Duodenal mucosa (tissue), 2 donors: ENCODE results near the gene RCBTB2.
"Not testable (repeated sequence)": the region's sequence is repeated elsewhere in the genome, so short reads cannot be mapped to it uniquely, and the experiment has no call there.

Experiments
- H3K27ac ChIP-seq: one replicate; pipeline ENCODE4 v1.7.0; 2013; ENCODE audit warnings: low read depth, low read length
- H3K27me3 ChIP-seq, 2 donors: one replicate each; pipeline ENCODE4 v1.7.0; 2013; ENCODE audit warnings: low read length in 2 of 2, control low read depth in 1 of 2; ENCODE audit not compliant: insufficient read depth in 2 of 2, control insufficient read depth in 1 of 2
- H3K36me3 ChIP-seq, 2 donors: one replicate each; pipeline ENCODE4 v1.7.0; 2013; ENCODE audit warnings: low read length in 2 of 2, control low read depth in 1 of 2; ENCODE audit not compliant: insufficient read depth in 2 of 2, control insufficient read depth in 1 of 2
- H3K4me1 ChIP-seq, 2 donors: one replicate each; pipeline ENCODE4 v1.7.0; 2013; ENCODE audit warnings: low read length in 2 of 2, control low read depth in 1 of 2; ENCODE audit not compliant: insufficient read depth in 2 of 2, control insufficient read depth in 1 of 2
- H3K4me3 ChIP-seq, 2 donors: one replicate each; pipeline ENCODE4 v1.7.0; 2013; ENCODE audit warnings: low read length in 2 of 2, low read depth in 1 of 2
- H3K9ac ChIP-seq, 2 donors: one replicate each; pipeline ENCODE4 v1.7.0; 2013; ENCODE audit warnings: low read length in 2 of 2, low read depth in 1 of 2
- H3K9me3 ChIP-seq, 2 donors: one replicate each; pipeline ENCODE4 v1.7.0; 2013; ENCODE audit warnings: low read length in 2 of 2, control low read depth in 1 of 2; ENCODE audit not compliant: control insufficient read depth in 1 of 2

RCBTB2 gene

DNA sequence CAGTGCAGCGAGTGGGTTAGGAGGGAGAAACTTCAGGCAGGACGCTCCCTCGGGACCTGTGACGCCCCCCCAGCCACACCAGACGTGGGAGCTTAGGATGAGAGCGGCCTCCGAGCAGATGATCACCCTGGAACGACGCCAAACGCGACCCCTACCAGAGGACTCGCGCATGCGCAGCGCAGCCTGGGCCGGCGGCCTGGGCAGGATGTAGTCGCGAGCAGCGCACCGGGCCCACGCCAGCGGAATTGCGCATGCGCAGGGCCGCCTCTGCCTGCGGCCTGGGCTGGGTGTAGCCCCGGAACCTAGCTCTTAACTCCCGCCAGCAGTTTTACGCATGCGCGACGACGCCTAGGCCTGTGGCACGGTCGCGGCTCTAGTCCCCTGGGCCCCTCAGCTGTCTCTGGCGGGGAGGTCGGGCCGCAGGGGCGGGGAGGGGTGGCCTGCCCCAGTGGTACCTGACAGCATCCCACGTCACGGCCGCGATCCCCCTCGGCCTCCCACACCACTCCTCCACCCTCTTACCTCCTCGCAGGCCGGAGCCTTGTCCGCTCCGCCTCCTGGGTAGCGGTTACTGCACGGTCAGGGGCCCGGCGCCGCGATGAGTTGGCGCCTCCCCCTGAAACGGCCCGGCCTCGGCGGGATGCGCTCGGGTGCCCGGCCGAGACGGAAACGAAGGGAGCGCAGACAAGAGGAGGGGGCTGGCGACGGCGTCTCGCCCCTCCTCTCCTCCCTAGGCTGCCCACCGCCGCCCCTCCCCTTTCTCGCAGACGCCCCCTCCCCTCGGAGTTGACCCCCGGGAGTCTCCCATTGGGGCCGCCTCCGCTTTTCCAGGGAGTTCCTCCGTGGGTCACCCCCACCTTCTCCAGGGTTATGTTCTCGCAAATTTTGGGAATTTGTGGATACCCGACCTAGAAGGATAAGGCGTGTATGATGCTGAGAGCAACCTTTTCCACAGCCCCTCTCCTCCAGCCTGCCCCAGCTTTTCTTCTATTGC is at the start of gene RCBTB2:
TSS of gene RCBTB2 (minus strand) at position 575 of the 994 bp plus-strand sequence. CDS start 11,141 bp downstream, outside the sequence.
- peaks cover 3 to 14% of the 10 kb centered on the region in 2 donors for H3K4me1 ChIP-seq
- no peaks in the 10 kb centered on the region for H3K9me3 ChIP-seq
- peak within 1 kb of the TSS; percentile 97 for H3K27ac ChIP-seq
- peak within 1 kb of the TSS; percentile 94 to 98 for H3K9ac ChIP-seq
- no peaks in the 10 kb centered on the region for H3K27me3 ChIP-seq
- H3K36me3 ChIP-seq = no peaks in the 10 kb centered on the region
- H3K4me3 ChIP-seq = peak within 1 kb of the TSS; percentile 92 to 98

DNA sequence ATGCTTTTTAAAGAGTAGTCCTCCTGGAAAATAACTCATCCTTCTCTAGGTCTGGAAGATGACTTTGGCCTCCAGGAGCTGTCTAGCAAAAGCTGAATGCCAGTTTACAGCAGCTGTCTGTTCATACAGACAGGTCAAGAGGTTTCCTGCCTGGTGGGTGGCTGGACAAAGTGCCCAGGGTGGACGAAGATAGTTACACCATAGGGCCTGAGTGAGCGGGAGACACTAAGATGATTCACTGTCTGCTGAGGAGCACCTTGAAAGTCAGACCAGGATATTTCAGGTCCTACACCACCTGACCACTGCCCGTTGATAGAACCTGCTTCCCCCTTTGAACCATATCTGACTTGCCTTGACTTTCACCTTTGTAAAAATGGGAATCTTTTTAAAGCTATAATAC is 49.2 kb upstream of the RCBTB2 start:
- H3K4me1 ChIP-seq = peaks cover 32 to 52% of the 10 kb centered on the region in 2 donors
- no peak overlapping the region for H3K9ac ChIP-seq
- H3K36me3 ChIP-seq = no peaks in the 10 kb centered on the region
- no peak overlapping the region for H3K4me3 ChIP-seq
- H3K9me3 ChIP-seq = no peaks in the 10 kb centered on the region
- H3K27ac ChIP-seq = no peak overlapping the region
- no peaks in the 10 kb centered on the region for H3K27me3 ChIP-seq

- Histone ChIP-seq H3K4me1 (peaks cover 22 to 42% of the 10 kb centered on the region in 2 donors), H3K9me3 (no peaks in the 10 kb centered on the region), H3K27ac (no peak overlapping the region), H3K27me3 (no peaks in the 10 kb centered on the region), H3K4me3 (no peak overlapping the region), H3K9ac (no peak overlapping the region), H3K36me3 (no peaks in the 10 kb centered on the region)
Observed at GRCh38 chr13:48580896-48581295, 48.0 kb upstream of the RCBTB2 start.

GRCh38 chr13:48580185-48580803 is 47.4 kb upstream of the RCBTB2 start:
- Histone ChIP-seq H3K4me1 (peaks cover 21 to 38% of the 10 kb centered on the region in 2 donors), H3K4me3 (no peak overlapping the region), H3K36me3 (no peaks in the 10 kb centered on the region), H3K9me3 (no peaks in the 10 kb centered on the region), H3K27me3 (no peaks in the 10 kb centered on the region), H3K9ac (no peak overlapping the region), H3K27ac (no peak overlapping the region)

- H3K27ac ChIP-seq, H3K4me3 ChIP-seq, H3K36me3 ChIP-seq, H3K9me3 ChIP-seq, H3K27me3 ChIP-seq, H3K9ac ChIP-seq: not testable (repeated sequence)
- peaks cover 19 to 35% of the 10 kb centered on the region in 2 donors for H3K4me1 ChIP-seq
Observed at GRCh38 chr13:48579919-48580180, 47.0 kb upstream of the RCBTB2 start.

DNA sequence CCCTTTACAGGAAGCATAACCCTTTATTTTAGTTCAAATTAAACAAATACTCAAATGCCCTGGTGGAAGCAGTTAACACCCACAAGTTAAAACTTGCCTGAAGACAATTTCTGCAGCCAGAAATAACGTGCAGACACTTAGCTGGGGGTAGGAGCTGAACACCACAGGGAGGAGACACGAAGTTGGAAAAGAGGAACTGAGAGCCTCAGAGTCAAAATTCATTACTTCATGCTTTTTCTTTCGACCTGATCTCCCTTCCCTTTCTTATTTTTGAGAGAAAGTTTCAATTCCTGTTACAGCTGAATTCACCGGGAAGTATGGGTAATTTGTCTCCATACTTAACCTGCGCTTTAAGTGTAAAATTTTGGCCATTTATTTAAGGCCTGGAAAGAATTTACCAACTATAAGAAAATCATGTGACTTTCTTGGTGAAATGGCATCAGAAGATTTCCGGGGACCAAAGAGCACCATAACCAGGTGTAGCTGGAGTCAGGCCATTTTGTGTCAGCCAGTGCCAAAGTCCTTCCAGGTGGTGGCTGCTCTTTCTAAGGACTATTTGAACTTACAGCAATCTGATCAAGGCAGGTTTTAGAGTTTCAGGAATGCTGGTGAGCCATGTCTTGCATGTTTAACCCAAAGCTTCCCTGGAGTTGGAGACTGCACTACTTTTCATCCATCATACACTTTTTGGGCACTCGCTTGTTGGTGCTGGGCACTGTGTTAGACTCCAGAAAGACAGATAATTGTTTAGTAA is 46.5 kb upstream of the RCBTB2 start:
- H3K4me1 ChIP-seq = peaks cover 14 to 30% of the 10 kb centered on the region in 2 donors
- H3K36me3 ChIP-seq = no peaks in the 10 kb centered on the region
- peak overlapping the region in 1 of 2 donors; percentile 1 for H3K4me3 ChIP-seq
- H3K27me3 ChIP-seq = no peaks in the 10 kb centered on the region
- no peak overlapping the region for H3K9ac ChIP-seq
- H3K27ac ChIP-seq = no peak overlapping the region
- H3K9me3 ChIP-seq = no peaks in the 10 kb centered on the region

DNA sequence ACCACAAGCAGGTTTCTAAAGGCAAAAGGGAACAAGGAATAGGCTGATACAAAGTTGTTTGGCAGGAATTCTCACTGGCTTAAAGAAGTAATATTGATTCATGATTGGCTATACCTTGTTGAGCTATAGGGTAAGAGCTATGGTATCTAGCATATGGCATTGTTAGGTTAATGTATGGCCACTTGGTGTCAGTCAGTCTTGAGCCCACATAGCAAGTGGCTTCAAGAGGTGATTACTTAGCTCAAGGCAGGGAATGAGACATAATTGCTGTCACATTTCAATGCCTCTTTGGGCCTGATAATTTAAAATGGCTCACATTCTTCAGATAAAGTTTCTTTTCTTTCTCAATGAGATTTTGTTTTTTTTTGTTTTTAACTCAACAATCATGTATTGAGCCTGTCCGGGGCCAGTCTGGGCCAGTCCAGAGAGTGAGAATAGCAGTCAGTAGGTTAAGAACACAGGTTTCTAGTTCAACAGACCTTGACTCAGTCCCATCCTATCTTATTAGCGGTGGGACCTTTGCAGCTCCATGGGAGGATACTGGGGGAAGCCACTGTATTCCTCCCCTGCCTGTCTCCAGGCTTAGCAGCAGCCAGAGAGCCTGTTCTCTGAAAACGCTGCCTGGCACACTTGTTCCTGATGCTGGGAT is 45.8 kb upstream of the RCBTB2 start:
- H3K9me3 ChIP-seq = no peaks in the 10 kb centered on the region
- H3K36me3 ChIP-seq = no peaks in the 10 kb centered on the region
- peak overlapping the region; percentile 16 for H3K27ac ChIP-seq
- no peaks in the 10 kb centered on the region for H3K27me3 ChIP-seq
- no peak overlapping the region for H3K9ac ChIP-seq
- H3K4me1 ChIP-seq = peaks cover 14 to 23% of the 10 kb centered on the region in 2 donors
- H3K4me3 ChIP-seq = no peak overlapping the region

- Histone ChIP-seq H3K27me3 (no peaks in the 10 kb centered on the region), H3K27ac (no peak overlapping the region), H3K4me3 (no peak overlapping the region), H3K9me3 (no peaks in the 10 kb centered on the region), H3K9ac (no peak overlapping the region), H3K4me1 (peaks cover 14% of the 10 kb centered on the region in 2 donors), H3K36me3 (no peaks in the 10 kb centered on the region)
Observed at GRCh38 chr13:48576448-48577010, 43.6 kb upstream of the RCBTB2 start.

DNA sequence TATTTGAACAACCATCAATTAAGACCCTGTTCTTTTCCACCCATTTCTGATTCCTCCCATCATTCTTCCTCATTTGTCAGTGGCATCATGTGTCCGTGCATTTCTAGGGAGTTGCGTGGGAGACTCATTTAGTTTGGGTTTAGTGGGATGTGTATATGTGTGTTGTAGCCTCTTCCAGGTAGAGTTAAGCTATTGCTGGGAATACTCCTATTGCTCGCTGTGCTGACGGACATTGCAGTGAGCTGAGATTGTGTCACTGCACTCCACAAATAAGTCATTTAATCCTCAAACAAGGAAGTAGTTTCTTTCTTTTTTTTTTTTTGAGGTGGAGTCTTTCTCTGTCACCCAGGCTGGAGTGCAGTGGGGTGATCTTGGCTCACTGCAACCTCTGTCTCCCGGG is 42.2 kb upstream of the RCBTB2 start:
- H3K27ac ChIP-seq = no peak overlapping the region
- no peak overlapping the region for H3K4me3 ChIP-seq
- H3K9ac ChIP-seq = no peak overlapping the region
- H3K9me3 ChIP-seq = no peaks in the 10 kb centered on the region
- H3K36me3 ChIP-seq = no peaks in the 10 kb centered on the region
- peaks cover 13 to 22% of the 10 kb centered on the region in 2 donors for H3K4me1 ChIP-seq
- H3K27me3 ChIP-seq = no peaks in the 10 kb centered on the region
